Activated T-helper 2 cell treated with anti-CD3 and anti-CD28 coated beads, Interferon-gamma antibody, Interleukin-2, Interleukin-4, amounts not matched to agents 10 μg/mL and 5 μg/mL and 100 μg/mL, durations not matched to agents 14 hours and 24 hours and 36 hours (primary cell): Measurements from ENCODE around the gene PFKL. TPM values are rescaled to one million over a fixed set of nuclear protein-coding genes. Genes with fewer than 3 reads are reported as not detected.

Experiments
- DNase-seq: peaks from one replicate; pipeline ENCODE4 v3.0.0; 2021; ENCODE audit warnings: low spot score
- H3K27ac Mint-ChIP-seq: one replicate; pipeline ENCODE4 v1.8.0; 2021; ENCODE audit warnings: mixed read lengths
- H3K27me3 Mint-ChIP-seq: one replicate; pipeline ENCODE4 v1.8.0; 2021; ENCODE audit warnings: low read depth, mixed read lengths
- H3K36me3 Mint-ChIP-seq: one replicate; pipeline ENCODE4 v1.8.0; 2021; ENCODE audit warnings: low read depth, mixed read lengths
- H3K4me1 Mint-ChIP-seq: one replicate; pipeline ENCODE4 v1.8.0; 2021; ENCODE audit warnings: low read depth, mixed read lengths
- H3K4me3 Mint-ChIP-seq: one replicate; pipeline ENCODE4 v1.8.0; 2021; ENCODE audit warnings: low read depth, mild to moderate bottlenecking, moderate library complexity, mixed read lengths
- H3K9me3 Mint-ChIP-seq: one replicate; pipeline ENCODE4 v1.8.0; 2021; ENCODE audit warnings: mixed read lengths
- intact Hi-C: fragments of 100-400 bp; cut with micrococcal nuclease; formaldehyde crosslinking; loops from one replicate; pipeline ENCODE4 v1.15.1; 2023
- total RNA-seq: library from RNA; stranded (reverse); gene quantifications from 2 replicates; pipeline ENCODE4 v1.2.3, GENCODE V29; 2022

The PFKL gene
- total RNA-seq, 1 donor from 2014 or later: 156 TPM

DNA sequence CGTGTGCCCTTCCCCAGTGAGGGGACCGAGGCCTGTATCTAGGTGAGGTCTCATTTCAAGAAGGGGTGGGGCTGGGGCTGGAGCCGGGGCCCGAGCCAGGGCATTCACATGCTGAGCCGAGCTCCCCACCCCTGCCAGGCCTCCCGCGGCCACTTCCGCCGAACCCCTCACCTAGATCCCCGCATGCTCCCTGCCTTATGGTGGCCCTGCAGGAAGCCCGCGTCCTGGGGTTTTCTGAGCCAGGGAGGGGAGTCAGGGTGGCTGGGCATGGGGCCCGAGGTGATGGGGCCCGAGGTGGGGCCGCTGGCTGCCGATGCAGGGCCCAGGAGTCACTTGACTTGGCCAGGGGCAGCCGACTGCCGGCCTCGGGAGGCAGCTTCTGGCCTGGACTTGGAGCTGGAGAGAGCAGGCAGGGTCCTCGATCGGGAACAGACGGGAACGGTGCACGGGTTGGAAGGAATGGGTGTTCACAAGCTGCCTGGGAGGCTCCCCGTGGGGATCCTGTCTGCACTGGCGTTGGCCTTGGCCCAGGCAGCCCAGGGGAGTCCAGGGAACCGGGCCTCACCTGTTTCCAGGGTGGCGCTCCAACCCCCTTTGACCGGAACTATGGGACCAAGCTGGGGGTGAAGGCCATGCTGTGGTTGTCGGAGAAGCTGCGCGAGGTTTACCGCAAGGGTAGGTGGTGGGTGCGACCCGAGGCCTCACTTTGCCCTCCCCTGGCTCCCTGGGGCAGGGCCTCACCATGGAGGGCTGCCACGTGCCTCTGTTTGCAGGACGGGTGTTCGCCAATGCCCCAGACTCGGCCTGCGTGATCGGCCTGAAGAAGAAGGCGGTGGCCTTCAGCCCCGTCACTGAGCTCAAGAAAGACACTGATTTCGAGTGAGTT lies 25.8 kb downstream of the PFKL start:
- H3K27me3 Mint-ChIP-seq: no peaks in the 10 kb centered on the region
- intact Hi-C loops: no loop called here
- H3K4me3 Mint-ChIP-seq: no peak overlapping the region
- peaks cover 20% of the 10 kb centered on the region for H3K36me3 Mint-ChIP-seq
- no peak for DNase-seq
- no peak overlapping the region for H3K27ac Mint-ChIP-seq
- H3K4me1 Mint-ChIP-seq: no peaks in the 10 kb centered on the region
- no peaks in the 10 kb centered on the region for H3K9me3 Mint-ChIP-seq

DNA sequence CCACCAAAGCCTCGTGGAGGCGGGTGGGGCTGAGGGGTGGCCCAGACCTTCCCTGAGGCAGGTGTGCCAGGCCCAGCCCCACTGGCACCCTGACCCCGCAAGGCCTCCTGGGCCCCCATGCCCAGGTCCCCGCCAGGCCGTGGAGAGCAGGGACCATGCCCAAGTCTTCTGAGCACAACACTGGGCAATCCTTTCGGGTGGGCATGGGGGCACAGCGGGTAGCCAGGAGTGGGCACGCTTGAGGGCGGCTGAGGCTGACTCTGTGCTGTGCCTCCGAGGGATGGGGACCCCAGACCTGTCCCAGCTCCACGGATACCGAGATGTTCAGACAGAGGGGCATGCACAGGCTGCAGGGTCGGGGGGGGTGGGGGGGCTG lies 26.4 kb downstream of the PFKL start:
- no peak for DNase-seq
- no peak overlapping the region for H3K4me3 Mint-ChIP-seq
- intact Hi-C loops: no loop called here
- no peaks in the 10 kb centered on the region for H3K27me3 Mint-ChIP-seq
- no peaks in the 10 kb centered on the region for H3K4me1 Mint-ChIP-seq
- H3K9me3 Mint-ChIP-seq: no peaks in the 10 kb centered on the region
- no peak overlapping the region for H3K27ac Mint-ChIP-seq
- H3K36me3 Mint-ChIP-seq: peaks cover 20% of the 10 kb centered on the region

DNA sequence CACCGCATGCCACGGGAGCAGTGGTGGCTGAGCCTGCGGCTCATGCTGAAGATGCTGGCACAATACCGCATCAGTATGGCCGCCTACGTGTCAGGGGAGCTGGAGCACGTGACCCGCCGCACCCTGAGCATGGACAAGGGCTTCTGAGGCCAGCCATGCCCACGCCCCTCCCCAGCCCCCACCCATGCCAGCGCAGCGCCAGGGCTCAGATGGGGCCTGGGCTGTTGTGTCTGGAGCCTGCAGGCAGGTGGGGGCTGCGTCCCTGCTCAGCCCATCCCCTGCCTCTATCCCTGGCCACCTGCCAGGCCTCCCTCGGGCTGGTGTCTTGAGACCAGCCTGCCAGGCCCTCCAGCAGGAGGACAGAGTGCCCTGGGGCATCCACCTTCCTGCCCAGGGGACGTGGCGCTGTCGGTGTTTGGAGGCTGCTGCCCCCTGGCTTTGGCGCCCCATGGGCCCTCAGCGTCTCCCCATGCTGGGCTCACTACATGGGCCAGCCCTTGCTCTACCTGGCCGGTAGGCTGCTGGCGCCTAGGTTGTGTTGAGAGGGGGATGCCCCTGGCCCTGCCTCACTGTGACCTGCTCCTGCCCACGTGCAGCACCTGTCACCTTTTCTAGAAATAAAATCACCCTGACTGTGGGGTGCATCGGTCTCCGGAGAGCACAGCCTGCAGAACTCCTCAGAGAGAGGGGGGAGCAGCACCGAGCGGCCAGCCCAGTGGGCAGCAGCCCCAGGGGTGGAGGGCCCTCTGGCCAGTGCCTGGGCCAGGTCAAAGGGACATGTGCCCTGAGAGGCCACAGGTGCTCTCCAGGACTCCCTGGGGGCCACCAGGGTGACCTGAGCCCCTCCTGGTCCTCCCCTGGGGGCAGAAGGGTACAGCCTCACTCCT lies 27.1 kb downstream of the PFKL start:
- intact Hi-C loops: no loop called here
- H3K27ac Mint-ChIP-seq: no peak overlapping the region

DNA sequence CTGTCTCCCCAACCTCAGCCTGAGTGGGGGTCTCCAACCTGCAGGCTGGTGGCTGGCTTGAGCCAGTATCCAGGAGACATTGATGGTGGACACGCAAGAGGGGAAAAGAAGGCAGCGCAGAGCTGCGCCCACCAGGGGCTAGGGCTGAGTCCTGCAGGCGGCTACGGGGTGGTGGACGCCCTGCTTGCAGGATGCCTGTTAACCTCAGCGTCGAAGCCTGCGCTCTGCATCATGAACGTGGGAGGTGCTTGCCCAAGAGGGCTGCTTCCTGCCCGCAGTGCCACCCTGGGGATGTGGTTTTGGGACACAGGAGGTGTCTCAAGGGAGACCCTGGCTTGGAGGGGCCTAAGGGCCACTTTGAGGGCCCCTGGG lies 27.7 kb downstream of the PFKL start:
- intact Hi-C loops: no loop called here
- no peak for DNase-seq
- no peak overlapping the region for H3K27ac Mint-ChIP-seq
- H3K36me3 Mint-ChIP-seq: peaks cover 16% of the 10 kb centered on the region
- no peaks in the 10 kb centered on the region for H3K4me1 Mint-ChIP-seq
- H3K4me3 Mint-ChIP-seq: no peak overlapping the region
- no peaks in the 10 kb centered on the region for H3K27me3 Mint-ChIP-seq
- H3K9me3 Mint-ChIP-seq: no peaks in the 10 kb centered on the region

More for the DNA sequence above, 27.1 kb downstream of the PFKL start:
- H3K4me3 Mint-ChIP-seq: no peak overlapping the region
- H3K27me3 Mint-ChIP-seq: no peaks in the 10 kb centered on the region
- no peak for DNase-seq
- peaks cover 16% of the 10 kb centered on the region for H3K36me3 Mint-ChIP-seq
- H3K9me3 Mint-ChIP-seq: no peaks in the 10 kb centered on the region
- no peaks in the 10 kb centered on the region for H3K4me1 Mint-ChIP-seq

DNA sequence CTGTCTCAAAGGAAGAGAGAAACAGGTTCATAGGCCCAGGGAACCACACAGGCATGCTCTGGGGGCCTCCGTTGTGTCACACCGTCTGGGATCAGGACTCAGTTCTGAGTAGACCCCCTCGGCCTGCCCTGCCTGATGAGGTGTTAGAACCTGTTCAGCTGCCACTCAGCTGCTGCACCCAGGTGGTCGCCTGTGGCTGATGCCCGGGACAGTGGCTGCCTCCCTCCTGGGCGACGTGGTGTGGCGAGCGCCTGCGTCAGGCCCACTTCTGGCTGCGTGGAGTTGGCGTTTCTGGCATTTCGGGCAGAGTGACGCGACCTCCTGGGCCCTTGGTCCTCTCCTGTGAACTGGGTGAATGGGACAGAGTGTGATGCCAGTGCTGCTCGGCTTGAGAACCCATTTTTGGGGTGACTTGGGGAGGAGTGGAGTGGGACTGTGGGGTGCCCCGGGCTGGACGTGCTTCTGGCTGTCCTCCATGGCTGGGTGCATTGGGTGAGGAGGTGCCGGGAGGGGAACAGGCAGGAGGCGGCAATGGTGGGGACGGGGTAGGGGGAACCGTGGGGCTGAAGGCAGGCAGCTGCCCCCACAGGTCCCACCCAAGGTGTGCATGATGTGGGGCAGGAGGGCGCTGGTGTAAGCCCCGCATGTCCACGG lies 28.5 kb downstream of the PFKL start:
- H3K9me3 Mint-ChIP-seq: no peaks in the 10 kb centered on the region
- intact Hi-C loops: no loop called here
- no peak overlapping the region for H3K4me3 Mint-ChIP-seq

DNA sequence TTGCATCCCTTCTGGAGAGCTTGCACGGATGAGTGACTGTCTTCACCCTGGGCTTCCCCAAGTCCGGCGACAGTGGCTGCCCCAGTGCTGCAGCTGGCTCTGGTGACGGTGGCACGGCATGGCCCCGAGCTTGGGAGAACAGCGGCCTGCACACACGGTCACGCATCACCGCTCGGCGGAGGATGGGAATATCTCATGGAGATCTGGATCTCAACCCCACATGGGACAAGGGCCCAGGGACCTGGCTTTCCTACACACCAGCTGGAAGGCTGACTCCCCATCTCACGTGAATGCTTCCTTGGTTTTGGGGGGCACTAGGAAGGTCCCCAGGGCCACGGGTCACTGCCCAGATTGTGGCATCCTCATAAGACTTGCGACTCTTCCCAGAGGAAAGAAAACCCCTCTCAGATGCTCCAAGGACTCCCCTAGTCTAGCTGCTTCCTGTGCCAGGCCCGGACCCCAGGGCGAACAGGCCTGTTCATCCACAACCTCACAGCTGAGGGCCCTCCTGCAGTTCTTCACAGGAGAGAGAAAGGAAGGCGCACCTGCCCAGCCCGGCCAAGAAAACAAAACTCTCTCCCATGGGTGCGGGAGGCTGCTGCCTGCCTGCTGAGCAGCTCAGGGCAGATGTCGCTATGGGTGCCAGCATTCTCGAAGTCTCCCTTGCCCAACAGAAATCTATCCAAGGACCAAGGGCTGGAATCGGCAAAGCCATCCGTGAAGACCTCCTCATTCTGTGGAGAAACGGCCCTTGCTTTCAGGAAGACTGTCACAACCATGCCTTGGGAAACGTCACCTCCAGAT lies 29.4 kb downstream of the PFKL start:
- intact Hi-C loops: no loop called here
- Mint-ChIP-seq H3K36me3 (peaks cover 6% of the 10 kb centered on the region), H3K27ac (no peak overlapping the region)

More for the DNA sequence above, 28.5 kb downstream of the PFKL start:
- Mint-ChIP-seq H3K4me1 (no peaks in the 10 kb centered on the region), H3K36me3 (peaks cover 11% of the 10 kb centered on the region), H3K27ac (no peak overlapping the region), H3K27me3 (no peaks in the 10 kb centered on the region)
- DNase-seq: no peak

DNA sequence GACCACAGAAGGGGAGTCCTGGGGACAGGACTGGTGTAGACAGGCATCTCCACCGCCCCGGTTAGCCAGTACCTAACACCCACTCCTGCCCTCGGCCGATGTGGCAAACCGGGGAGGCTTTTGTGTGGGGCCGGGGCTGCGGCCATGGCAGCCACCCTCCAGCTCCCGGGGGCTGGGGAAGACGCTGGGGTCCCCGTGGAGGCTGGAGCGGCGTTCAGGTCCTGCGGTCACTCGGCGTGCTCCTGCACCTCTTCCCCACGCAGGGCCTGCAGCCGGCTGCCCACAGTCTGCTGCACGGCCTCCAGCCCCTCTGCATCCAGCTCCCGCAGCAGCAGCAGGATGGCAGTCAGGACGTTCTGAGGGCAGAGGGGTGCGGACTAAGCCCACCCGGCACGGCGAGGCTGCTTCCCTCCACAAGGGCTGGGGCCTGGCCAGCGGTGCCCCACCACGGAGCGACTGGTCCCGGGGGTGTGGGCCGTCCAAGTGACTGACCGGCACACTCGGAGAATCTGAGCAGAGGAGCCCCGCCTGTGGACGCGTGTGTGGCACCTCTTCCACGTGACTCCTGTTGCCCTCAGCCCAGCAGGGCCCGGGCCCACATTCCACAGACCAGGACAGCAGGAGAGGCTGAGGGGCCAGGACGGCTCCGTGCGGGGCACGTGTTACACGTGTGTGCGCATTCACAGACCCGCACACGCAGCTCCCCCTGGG lies 30.3 kb downstream of the PFKL start:
- Mint-ChIP-seq H3K36me3 (peaks cover 6% of the 10 kb centered on the region), H3K4me1 (no peaks in the 10 kb centered on the region), H3K27me3 (no peaks in the 10 kb centered on the region), H3K4me3 (no peak overlapping the region), H3K9me3 (no peaks in the 10 kb centered on the region), H3K27ac (no peak overlapping the region)
- DNase-seq: no peak
- intact Hi-C loops: no loop called here

More for the DNA sequence above, 29.4 kb downstream of the PFKL start:
- Mint-ChIP-seq H3K4me1 (no peaks in the 10 kb centered on the region), H3K4me3 (no peak overlapping the region), H3K27me3 (no peaks in the 10 kb centered on the region), H3K9me3 (no peaks in the 10 kb centered on the region)
- no peak for DNase-seq

DNA sequence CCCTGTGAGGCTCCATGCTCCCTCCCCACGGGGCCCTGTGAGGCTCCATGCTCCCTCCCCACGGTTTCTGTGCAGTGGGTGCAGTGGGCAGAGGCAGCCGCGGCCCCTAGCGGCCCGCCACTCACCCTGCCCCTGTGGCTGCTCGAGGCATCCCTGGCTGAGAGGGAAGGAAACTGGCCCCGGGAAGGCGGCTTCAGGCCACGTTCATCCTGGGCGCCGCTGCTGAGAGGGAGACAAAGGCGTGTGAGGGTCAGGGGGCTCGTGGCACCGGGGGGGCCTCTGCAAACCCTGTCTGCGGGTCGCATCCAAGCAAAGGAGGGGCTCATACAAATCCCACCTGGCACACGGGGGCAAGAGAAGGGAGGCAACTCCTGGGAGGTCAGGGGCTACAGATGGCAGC lies 30.8 kb downstream of the PFKL start:
- no peak overlapping the region for H3K4me3 Mint-ChIP-seq
- peaks cover 6% of the 10 kb centered on the region for H3K36me3 Mint-ChIP-seq
- no peaks in the 10 kb centered on the region for H3K27me3 Mint-ChIP-seq
- no peaks in the 10 kb centered on the region for H3K4me1 Mint-ChIP-seq
- no peak overlapping the region for H3K27ac Mint-ChIP-seq
- intact Hi-C loops: no loop called here
- DNase-seq: no peak
- no peaks in the 10 kb centered on the region for H3K9me3 Mint-ChIP-seq

DNA sequence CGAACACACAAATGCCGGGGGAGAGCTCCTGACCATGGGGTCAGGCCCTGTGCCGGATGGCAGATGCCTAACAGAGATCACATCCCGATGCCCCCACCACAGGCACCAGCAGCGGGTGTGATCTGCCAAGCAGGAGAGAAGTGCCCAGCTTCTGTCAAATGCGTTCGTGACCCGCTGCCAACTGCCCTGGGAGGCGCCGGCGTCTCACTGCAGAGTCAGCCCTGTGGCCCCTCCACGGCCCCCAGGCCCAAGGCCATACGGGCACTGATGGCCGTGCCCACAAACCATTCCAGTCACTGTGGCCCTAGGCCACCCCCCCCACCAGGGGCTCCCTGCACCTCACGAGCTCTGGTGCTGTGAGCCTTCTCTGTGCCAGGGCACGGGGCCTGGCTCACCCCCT lies 31.4 kb downstream of the PFKL start:
- no peak for DNase-seq
- no peaks in the 10 kb centered on the region for H3K4me1 Mint-ChIP-seq
- intact Hi-C loops: no loop called here
- H3K4me3 Mint-ChIP-seq: no peak overlapping the region
- H3K36me3 Mint-ChIP-seq: peaks cover 6% of the 10 kb centered on the region
- no peaks in the 10 kb centered on the region for H3K27me3 Mint-ChIP-seq
- no peak overlapping the region for H3K27ac Mint-ChIP-seq
- no peaks in the 10 kb centered on the region for H3K9me3 Mint-ChIP-seq

DNA sequence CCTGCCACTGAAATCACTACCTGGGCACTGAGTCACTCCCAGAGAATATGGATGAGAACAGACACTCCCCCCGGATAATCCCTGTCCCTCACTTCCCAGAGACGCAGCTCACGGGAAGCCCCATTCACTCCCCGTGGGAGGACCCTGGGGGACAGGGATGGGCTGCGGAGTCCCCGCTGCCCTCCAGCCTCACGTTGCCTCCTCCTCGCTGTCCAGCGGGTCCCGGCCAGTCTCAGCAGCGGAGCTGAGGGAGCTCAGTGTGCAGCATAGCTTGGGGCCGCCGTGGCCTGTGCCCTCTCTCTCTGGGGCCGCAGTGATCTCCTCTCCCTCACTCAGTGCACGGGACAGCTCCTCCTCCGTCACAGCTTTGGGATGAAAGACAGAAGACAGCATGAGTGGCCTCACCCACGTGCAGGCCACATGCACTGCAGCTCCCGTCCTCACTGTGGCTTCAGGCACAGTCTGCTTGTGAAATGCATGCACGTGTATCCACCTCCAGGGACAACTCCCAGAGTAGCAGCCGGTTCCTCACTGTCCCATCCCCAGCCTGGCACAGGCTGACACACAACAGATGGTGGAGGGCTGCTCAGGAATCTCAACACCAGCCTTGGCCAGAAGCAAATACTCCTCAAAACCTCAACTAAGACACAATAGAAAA lies 31.9 kb downstream of the PFKL start:
- Mint-ChIP-seq H3K27me3 (no peaks in the 10 kb centered on the region), H3K4me1 (no peaks in the 10 kb centered on the region), H3K27ac (no peak overlapping the region), H3K4me3 (no peak overlapping the region), H3K36me3 (peaks cover 6% of the 10 kb centered on the region), H3K9me3 (no peaks in the 10 kb centered on the region)
- intact Hi-C loops: no loop called here
- DNase-seq: no peak

DNA sequence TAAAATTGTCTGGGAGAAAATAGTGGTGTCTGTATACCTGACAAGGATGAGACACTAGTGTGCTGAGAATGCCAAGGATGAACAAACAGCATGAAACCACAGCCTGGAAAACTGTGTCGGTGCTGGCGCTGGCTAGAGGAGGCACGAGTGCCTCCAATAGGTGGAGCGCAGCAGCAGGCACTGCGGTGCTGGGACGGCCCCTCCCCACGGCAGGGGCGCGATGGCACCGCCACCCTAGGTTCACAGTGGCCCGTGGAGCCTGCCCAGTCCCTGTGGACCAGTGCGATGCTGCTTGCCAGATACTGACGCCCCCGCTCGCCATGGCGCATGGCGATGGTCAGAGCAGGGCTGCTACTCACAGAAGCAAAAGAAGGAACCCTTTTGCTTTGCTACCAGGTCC lies 32.5 kb downstream of the PFKL start:
- H3K27ac Mint-ChIP-seq: no peak overlapping the region

More for the DNA sequence above, 32.5 kb downstream of the PFKL start:
- no peaks in the 10 kb centered on the region for H3K27me3 Mint-ChIP-seq
- no peaks in the 10 kb centered on the region for H3K9me3 Mint-ChIP-seq
- intact Hi-C loops: no loop called here
- DNase-seq: no peak
- peaks cover 3% of the 10 kb centered on the region for H3K36me3 Mint-ChIP-seq
- H3K4me1 Mint-ChIP-seq: no peaks in the 10 kb centered on the region
- no peak overlapping the region for H3K4me3 Mint-ChIP-seq
